GM12872 (cell line): ENCODE results near the gene CNTNAP2.

ENCODE experiments used
- TF ChIP-seq, protein P1 (sequence below): IDR thresholded peaks from 3 replicates; pipeline ENCODE4 v1.5.1; 2011; ENCODE audit warnings: low read depth, mild to moderate bottlenecking, low read length, moderate library complexity; ENCODE audit not compliant: insufficient read depth

Gene CNTNAP2

DNA sequence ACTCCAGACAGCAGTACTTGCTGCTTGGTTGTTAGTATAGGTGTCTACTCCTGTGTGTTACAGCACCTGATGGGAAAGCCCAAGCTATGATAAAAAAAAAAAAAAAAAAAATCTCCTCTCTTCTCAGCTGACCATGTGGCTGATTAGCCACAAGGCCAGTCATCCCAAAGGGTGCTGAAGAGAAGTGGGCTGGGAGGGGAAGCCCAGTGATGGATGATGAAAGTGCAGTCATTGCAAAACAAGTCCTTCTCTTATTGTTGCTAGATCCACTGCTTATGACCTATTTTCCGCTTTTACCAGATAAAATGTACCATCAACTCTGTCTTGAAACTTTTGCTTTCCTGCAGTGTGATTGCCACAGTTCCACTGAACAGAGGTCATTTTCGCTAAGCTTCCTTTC is 1381.5 kb downstream of the CNTNAP2 start:
- TF ChIP-seq, protein P1, sequence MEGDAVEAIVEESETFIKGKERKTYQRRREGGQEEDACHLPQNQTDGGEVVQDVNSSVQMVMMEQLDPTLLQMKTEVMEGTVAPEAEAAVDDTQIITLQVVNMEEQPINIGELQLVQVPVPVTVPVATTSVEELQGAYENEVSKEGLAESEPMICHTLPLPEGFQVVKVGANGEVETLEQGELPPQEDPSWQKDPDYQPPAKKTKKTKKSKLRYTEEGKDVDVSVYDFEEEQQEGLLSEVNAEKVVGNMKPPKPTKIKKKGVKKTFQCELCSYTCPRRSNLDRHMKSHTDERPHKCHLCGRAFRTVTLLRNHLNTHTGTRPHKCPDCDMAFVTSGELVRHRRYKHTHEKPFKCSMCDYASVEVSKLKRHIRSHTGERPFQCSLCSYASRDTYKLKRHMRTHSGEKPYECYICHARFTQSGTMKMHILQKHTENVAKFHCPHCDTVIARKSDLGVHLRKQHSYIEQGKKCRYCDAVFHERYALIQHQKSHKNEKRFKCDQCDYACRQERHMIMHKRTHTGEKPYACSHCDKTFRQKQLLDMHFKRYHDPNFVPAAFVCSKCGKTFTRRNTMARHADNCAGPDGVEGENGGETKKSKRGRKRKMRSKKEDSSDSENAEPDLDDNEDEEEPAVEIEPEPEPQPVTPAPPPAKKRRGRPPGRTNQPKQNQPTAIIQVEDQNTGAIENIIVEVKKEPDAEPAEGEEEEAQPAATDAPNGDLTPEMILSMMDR = no peak

- TF ChIP-seq, protein P1 = no peak
Measured at GRCh38 chr7:147509035-147509501, 1392.5 kb downstream of the CNTNAP2 start.

- TF ChIP-seq, protein P1 = no peak
Measured at GRCh38 chr7:147509541-147510200, 1393.1 kb downstream of the CNTNAP2 start.

DNA sequence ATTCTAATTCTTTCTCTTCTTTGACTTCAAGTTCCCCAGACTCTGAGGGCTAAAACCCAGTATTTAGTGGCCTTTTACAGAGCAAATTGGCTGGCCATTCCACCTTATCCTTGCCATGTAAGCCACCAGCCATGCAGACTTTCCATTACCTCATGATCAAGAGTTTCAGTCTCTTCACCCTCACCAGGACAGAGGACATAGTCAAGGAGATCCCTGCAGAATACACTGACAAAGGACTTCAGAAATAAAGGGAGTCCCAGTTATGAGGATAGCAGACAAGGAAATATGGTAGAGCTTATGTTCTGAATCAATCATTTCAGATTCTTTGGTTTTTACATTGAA is 1393.6 kb downstream of the CNTNAP2 start:
- TF ChIP-seq, protein P1 = no peak

GRCh38 chr7:147510923-147511322 is 1394.3 kb downstream of the CNTNAP2 start:
- TF ChIP-seq, protein P1 = no peak

- TF ChIP-seq, protein P1 = no peak
Measured at GRCh38 chr7:147513451-147513850, 1396.8 kb downstream of the CNTNAP2 start.

- TF ChIP-seq, protein P1 = no peak
Measured at GRCh38 chr7:147516391-147516790, 1399.8 kb downstream of the CNTNAP2 start.
